DMS79 (cell line): ENCODE data around the gene DNTT.

ENCODE experiments used
- DNase-seq: peaks from one replicate; lab custom pipeline; 2025; lab: John Stamatoyannopoulos, UW

Gene DNTT

GRCh38 chr10:96342402-96342801, 38.2 kb downstream of the DNTT start:
- DNase-seq: no peak

- DNase-seq: no peak
Observed at GRCh38 chr10:96344178-96344577, 39.9 kb downstream of the DNTT start.

- DNase-seq: no peak
Observed at GRCh38 chr10:96345222-96345621, 41.0 kb downstream of the DNTT start.

- DNase-seq: no peak
Observed at GRCh38 chr10:96346295-96346694, 42.1 kb downstream of the DNTT start.

GRCh38 chr10:96352027-96352426, 47.8 kb downstream of the DNTT start:
- no peak for DNase-seq

DNA sequence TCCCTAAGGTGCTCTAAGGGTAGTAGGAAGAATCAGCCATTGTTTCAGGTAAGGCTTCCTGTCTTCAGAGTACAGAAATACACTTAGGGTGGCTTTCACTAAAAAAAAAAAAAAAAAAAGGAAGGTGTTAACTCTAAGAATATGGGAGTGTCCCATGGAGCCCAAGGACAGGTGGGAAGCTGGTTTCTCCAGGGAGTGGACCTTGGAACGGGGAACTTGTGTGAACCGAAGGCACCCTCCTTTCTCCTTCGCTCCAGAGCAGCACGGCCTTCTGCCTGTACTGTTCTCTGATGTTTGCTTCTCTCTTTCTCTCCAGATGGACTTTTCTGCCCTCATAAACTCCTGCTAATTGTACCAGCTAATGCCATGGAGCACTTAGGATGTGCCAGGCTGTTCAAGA, 48.3 kb downstream of the DNTT start:
- no peak for DNase-seq

DNA sequence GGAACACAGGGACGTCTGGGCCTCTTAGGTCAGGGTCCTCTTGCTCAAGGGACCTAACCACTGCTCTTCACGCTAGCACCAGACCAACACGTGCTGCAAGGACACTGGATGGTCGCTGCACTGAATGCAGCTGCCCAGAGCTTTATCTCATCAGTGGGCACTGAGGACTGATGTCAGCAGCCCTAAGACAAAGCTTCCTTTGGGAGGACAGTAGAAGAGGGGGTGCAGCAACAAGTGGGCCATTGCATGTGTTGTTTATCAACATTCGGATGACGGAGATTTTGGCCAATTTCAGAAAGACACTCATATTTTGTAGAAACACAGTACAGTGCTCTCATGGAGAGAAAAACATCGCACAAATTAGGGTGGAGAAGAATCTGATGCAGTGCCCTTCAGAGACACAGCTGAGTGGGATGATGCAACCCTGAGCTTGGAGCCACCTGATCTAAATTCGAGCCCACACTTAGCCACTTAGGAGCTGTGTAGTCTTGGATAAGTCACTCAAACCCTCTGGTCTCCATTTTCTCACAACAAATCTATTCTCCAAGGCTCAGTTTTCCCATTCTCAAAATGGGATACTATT, 52.9 kb downstream of the DNTT start:
- no peak for DNase-seq

DNA sequence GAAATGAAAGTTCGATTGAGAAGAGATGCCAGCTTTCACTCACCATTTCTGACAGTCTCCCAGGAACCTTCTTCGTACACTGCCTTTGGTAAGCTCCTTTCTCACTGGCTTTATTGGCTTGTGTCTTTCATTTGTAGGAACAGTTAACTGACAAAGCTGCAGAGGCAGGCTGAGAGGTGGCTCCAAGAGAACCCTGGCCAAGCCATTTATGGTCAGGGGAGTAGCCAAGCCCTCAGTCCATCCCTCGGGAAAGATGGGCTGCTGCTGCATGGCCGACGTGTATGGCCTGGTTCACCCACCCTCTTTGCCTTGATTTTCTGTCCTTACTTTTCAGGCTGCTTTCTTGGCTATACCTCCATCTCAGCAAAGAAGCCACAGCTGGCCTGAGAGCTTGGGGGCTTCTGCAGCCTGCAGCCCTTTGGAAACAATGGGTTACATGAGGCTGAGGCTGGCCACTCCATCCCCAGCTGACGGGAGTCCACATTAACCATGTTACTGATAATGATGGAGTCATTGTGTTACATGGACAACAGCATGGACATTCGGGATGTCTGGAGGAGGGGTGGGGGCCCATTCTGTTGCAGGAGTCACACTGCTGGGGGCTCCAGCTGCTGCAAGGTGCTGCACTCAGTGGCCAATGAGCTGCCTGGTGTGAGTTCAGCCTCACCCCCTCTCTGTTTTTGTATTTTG, 54.8 kb downstream of the DNTT start, which contains the start of gene OPALIN:
Gene OPALIN (minus strand): TSS at position 152 of the 690 bp plus-strand sequence. CDS start 106 bp downstream, at position 46.
- DNase-seq: no peak

GRCh38 chr10:96359616-96360015, 55.4 kb downstream of the DNTT start:
- DNase-seq: no peak

DNA sequence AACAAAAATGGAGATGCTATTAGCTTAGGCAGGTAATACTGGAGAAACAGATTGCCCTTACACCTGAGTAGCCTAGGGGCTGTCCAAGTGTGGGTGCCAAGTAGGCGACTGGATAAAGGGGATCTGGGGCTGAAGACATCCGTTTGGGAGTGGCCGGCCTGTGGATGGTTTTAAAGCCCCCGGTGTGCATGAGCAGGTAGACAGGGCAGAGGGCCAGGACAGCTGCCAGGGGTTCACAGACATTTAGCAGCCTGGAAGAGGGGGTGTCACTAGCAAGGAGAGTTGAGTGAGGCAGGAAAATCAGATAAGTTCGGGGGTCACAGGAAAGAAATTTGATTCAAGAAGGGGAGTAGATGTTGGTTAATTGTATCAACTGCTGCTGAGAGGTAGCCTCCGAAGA, 56.1 kb downstream of the DNTT start:
- no peak for DNase-seq

DNA sequence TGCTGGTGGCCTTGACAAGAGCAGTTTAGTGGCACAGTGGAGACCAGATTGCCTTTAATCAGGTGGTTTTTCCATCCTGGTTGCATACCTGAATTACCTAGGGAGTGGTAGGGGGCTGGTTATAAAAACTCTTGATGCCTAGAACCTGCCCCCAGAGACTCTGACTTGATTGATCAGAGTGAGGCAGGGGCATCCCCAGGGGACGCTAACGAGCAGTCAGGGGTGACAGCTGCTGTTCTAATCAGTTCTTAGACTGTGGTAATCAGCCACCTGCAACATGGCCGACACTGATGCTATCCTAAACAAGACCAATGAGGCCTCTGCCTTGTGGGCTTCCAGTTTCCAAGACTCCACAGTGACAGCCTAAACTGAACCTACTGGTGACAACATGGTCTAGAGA, 56.5 kb downstream of the DNTT start:
- no peak for DNase-seq

DNA sequence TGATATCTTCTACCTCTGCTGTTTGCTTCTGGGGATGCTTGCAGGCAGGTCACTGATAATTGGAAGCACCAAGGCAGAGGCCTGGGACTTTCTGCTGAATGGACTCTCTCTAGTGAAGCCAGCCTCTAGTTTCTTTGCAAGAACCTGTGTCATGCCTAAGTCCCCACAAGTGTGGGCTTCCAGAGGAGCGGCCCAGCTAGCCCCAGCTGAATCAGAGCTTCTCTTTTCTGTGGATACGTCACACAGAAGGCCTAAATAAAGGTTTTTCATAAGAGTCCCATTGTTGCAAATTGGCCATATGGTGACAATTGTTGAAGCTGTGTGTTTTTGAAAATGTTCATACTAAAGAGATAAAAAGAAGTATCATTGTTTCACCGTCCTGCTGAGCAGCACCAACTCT, 61.3 kb downstream of the DNTT start:
- no peak for DNase-seq

- no peak for DNase-seq
Observed at GRCh38 chr10:96366508-96366907, 62.3 kb downstream of the DNTT start.

DNA sequence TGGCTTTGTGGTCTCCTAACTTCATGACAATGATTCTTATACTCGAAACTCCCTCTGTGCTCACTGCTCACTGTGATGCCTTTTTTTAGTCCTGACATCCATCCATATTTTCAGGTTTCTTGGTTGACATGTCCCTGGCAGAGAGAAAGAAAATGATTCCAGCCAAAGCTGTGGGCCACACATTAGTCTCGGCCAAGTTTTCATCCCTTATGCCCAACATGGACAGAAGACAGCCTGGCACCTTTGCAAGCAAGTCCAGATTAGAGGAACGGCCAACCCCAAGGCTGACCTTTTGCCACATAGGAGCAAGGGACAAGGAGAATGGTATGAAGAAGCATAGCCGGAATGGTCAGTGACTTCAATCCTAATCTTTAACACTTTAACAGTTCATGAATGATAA, 63.2 kb downstream of the DNTT start:
- no peak for DNase-seq

DNA sequence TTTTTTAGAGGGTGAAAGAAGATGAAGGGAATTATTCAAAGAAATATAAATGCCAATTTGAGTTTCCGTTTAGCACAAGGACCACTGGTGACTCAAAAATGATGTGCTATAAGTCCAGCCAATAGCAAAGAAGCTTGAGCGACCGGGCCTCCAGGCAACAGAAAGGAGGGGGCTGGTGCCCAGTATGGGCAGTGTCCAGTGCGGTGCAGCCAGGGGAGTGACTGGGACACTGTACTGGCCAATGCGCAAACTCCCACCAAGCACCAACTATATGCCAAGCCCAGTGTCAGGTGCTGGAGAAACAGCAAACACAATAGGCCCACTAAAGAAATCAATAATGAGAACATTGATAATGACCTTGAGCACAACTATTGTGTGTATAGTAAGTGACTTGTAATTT, 64.7 kb downstream of the DNTT start:
- DNase-seq: no peak

GRCh38 chr10:96369890-96370583, 65.8 kb downstream of the DNTT start:
- no peak for DNase-seq

DNA sequence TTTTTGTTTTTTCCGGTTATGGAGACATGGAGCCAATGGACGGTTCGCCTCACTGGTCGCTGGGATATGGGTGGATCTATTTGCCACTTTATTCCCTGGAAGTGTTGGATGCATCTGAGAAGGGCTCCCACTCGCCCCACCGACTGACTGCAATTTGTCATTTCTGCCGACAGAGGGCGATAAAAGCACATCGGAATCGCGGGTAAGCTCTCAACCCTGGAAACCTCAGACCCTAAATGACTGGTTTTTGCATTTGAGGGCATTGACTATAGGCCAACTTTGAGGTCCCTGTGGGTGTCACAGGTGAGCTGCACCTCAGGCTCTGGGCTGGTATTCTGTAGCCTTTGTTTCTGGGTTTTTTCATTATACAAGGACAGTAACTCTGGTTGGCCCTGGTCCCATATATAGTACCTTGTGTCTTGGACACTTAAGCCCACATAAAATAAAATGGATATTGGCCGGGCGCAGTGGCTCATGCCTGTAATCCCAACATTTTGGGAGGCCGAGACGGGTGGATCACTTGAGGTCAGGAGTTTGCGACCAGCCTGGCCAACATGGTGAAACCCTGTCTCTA, 66.4 kb downstream of the DNTT start:
- DNase-seq: peak; percentile 2

DNA sequence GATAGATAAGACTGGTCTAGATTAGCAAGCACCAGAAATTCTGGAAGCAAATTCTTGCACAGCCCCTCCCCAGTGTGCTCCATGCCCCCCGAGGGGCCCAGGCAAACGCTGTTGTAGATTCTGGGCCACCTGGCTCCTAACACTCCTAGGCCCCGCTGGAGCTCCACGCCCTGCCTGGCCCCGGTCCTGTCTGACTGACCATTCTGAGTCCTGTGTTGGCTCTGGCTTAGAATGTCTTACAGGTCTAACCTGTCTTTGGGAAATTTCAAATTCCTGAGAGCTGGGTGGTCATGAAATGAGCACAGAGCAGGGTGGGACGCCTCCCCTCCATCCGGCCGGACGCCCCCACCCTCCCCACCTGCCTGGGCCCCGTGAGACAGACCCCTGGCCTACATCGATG, 67.1 kb downstream of the DNTT start:
- no peak for DNase-seq

GRCh38 chr10:96374004-96374403, 69.8 kb downstream of the DNTT start:
- DNase-seq: no peak

GRCh38 chr10:96374639-96374984, 70.4 kb downstream of the DNTT start:
- no peak for DNase-seq

DNA sequence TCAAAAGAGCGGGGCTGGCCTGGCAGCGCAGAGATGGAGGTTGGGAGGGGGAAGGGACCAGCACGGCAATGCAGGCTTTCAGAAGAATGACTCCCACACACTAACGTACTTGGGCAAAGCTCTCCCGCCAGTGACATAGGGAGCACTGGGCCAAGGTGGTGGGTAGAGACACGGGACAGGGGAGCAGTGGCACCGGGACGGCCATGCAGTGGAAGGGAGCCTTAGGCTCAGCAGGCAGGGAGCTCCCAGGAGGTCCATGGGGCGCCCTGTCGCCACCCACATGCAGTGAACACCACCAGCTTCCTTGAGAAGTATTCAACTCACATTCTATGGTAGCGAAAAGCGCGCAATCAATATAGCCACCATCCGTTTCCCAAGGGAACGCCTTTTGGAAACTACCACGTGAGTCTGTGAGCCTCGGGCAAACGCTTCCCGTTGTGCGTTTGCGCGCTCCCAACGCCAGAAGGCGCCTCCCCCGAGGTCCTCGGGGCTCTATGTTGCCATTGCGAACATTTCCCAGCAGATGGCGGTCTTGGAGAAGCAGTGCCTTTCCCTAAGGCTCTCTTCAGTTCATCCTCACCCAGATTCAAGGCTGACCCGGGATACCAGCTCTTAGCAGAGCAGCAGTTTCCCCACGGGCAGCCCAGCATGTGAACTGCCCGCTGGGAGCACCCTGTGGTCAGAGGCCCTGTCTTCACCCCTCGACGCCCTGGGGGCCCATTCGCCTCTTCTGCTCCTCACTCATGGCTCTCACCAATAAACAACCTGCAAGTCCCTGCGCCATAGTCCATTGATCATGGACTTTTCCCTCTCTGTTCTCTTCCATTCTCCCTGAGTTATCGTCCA, 71.0 kb downstream of the DNTT start:
- peak; percentile 16 for DNase-seq

DNA sequence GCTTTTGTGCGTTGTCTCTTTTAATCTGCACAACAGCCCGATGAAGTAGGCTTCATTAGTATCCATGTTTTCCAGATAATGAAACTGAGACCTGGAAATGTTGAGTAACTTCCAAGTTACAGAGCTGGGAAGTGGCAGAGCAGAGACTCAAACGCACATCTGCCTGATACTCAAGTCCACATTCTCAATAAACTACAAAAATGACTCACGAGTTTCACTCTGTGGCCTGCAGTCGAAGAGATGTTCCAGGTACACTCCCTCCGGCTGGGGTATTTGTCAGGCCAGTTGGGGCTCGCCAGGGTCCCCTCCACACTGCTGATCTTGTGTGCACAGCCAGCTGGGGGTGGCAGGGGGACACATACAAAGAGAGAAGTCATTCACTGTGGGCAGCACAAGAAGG, 72.2 kb downstream of the DNTT start:
- no peak for DNase-seq
